Lung (tissue), 12 donors: ENCODE measurements around the gene PIP5K1C. TPM values are rescaled to one million over a fixed set of nuclear protein-coding genes. Genes with fewer than 3 reads are reported as not detected.

ENCODE experiments used
- ATAC-seq: fragments of 200-7000 bp; cut with Tn5 transposase; one replicate; pipeline ENCODE4 v1.9.1; 2020; ENCODE audit warnings: moderate number of reproducible peaks; ENCODE audit not compliant: insufficient read depth, low FRiP score
- DNase-seq, 3 donors: peaks; one replicate each; pipeline ENCODE4 v3.0.0-alpha.2; 2013 to 2017
- H3K27ac ChIP-seq, 2 donors: one replicate each; pipeline ENCODE4 v1.5.1; 2013; ENCODE audit warnings: mild to moderate bottlenecking in 2 of 2, moderate library complexity in 2 of 2, control low read depth in 1 of 2, inconsistent platforms in 1 of 2, low read depth in 1 of 2, low read length in 1 of 2
- H3K27me3 ChIP-seq, 3 donors: one replicate each; pipeline ENCODE4 v1.5.1; 2013; ENCODE audit warnings: low read length in 2 of 3; ENCODE audit not compliant: control insufficient read depth in 3 of 3, insufficient read depth in 3 of 3
- H3K36me3 ChIP-seq, 4 donors: one replicate each; pipeline ENCODE4 v1.5.1; 2013; ENCODE audit warnings: low read length in 4 of 4, mild to moderate bottlenecking in 1 of 4, moderate library complexity in 1 of 4; ENCODE audit not compliant: control insufficient read depth in 4 of 4, insufficient read depth in 4 of 4
- H3K4me1 ChIP-seq, 5 donors: one replicate each; pipeline ENCODE4 v1.5.1; 2013; ENCODE audit warnings: low read length in 5 of 5, mild to moderate bottlenecking in 2 of 5, moderate library complexity in 1 of 5; ENCODE audit not compliant: control insufficient read depth in 5 of 5, insufficient read depth in 5 of 5
- H3K4me3 ChIP-seq: one replicate; pipeline ENCODE4 v1.5.1; 2013; ENCODE audit warnings: mild to moderate bottlenecking, control low read depth, moderate library complexity
- H3K9ac ChIP-seq, 2 donors: one replicate each; pipeline ENCODE4 v1.5.1; 2013; ENCODE audit warnings: low read length in 2 of 2, control low read depth in 1 of 2; ENCODE audit not compliant: insufficient read depth in 1 of 2
- H3K9me3 ChIP-seq, 4 donors: one replicate each; pipeline ENCODE4 v1.5.1; 2013; ENCODE audit warnings: low read length in 3 of 4, mild to moderate bottlenecking in 1 of 4, moderate library complexity in 1 of 4; ENCODE audit not compliant: control insufficient read depth in 4 of 4, insufficient read depth in 3 of 4
- WGBS, 2 donors: extraction: QIAGEN DNeasy Blood & Tissue Kit; methylation state at CpG; one replicate each; pipeline ENCODE4 v1.1.7; 2013; 5-methylcytosine and 5-hydroxymethylcytosine counted together
- polyA plus RNA-seq, 2 donors: library from polyadenylated mRNA; stranded (reverse); fragments of 200-250 nt; gene quantifications; one replicate each; pipeline ENCODE4 v1.2.1, GENCODE V29; 2013
- total RNA-seq, 2 donors: library from RNA; depleted of rRNA in 1 of 2; stranded (reverse); fragments of >200 nt in 1 of 2; gene quantifications; one replicate each; pipeline ENCODE4 v1.2.1, GENCODE V29; 2014 to 2021
- TF ChIP-seq, protein P1 (sequence below): IDR thresholded peaks from 2 replicates; pipeline ENCODE4 v1.5.1; 2012; ENCODE audit warnings: mild to moderate bottlenecking; ENCODE audit errors: control extremely low read depth, extremely low read depth
- donor health status: control.
- donor health status: control.
- donor health status: Bipolar disorder and iron deficiency.
- donor health status: healthy.
- donor health status: DM: yes; HTN: yes; CAD: no.

PIP5K1C gene
- total and polyA plus RNA-seq, 4 donors: 16.3 to 39.4 (median 20.5) TPM

GRCh38 chr19:3682286-3682685 lies 18.0 kb downstream of the PIP5K1C start:
- WGBS, 2 donors: 97 to 99% methylated on average over 10 of the region's 10 CpGs
- ATAC-seq (no peak), DNase-seq (no peak)
- Histone ChIP-seq H3K9ac (no peak overlapping the region), H3K9me3 (peaks cover 0 to 6% (median under 1%) of the 10 kb centered on the region in 4 donors), H3K27ac (no peak overlapping the region), H3K4me3 (no peak overlapping the region), H3K27me3 (no peaks in the 10 kb centered on the region), H3K4me1 (peaks cover 0 to 9% (median 0%) of the 10 kb centered on the region in 5 donors), H3K36me3 (peaks cover 0 to 16% (median 5%) of the 10 kb centered on the region in 4 donors)
- TF ChIP-seq, protein P1, sequence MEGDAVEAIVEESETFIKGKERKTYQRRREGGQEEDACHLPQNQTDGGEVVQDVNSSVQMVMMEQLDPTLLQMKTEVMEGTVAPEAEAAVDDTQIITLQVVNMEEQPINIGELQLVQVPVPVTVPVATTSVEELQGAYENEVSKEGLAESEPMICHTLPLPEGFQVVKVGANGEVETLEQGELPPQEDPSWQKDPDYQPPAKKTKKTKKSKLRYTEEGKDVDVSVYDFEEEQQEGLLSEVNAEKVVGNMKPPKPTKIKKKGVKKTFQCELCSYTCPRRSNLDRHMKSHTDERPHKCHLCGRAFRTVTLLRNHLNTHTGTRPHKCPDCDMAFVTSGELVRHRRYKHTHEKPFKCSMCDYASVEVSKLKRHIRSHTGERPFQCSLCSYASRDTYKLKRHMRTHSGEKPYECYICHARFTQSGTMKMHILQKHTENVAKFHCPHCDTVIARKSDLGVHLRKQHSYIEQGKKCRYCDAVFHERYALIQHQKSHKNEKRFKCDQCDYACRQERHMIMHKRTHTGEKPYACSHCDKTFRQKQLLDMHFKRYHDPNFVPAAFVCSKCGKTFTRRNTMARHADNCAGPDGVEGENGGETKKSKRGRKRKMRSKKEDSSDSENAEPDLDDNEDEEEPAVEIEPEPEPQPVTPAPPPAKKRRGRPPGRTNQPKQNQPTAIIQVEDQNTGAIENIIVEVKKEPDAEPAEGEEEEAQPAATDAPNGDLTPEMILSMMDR: no peak

- peaks cover 0 to 6% (median under 1%) of the 10 kb centered on the region in 4 donors for H3K9me3 ChIP-seq
- TF ChIP-seq, protein P1: no peak
- WGBS, 2 donors: 95 to 96% methylated on average over 12 of the region's 12 CpGs
- peaks cover 0 to 8% (median 0%) of the 10 kb centered on the region in 5 donors for H3K4me1 ChIP-seq
- H3K27ac ChIP-seq: no peak overlapping the region
- H3K27me3 ChIP-seq: no peaks in the 10 kb centered on the region
- H3K9ac ChIP-seq: no peak overlapping the region
- no peak overlapping the region for H3K4me3 ChIP-seq
- H3K36me3 ChIP-seq: peaks cover 0 to 16% (median 5%) of the 10 kb centered on the region in 4 donors
- ATAC-seq (no peak), DNase-seq (no peak)
Observed at GRCh38 chr19:3680939-3681338, 19.3 kb downstream of the PIP5K1C start.

GRCh38 chr19:3679581-3679980 lies 20.7 kb downstream of the PIP5K1C start:
- Histone ChIP-seq H3K9me3 (peaks cover 0 to 5% (median under 1%) of the 10 kb centered on the region in 4 donors), H3K27me3 (no peaks in the 10 kb centered on the region), H3K9ac (no peak overlapping the region), H3K36me3 (peaks cover 0 to 16% (median 3%) of the 10 kb centered on the region in 4 donors), H3K4me1 (peaks cover 0 to 7% (median 0%) of the 10 kb centered on the region in 5 donors), H3K27ac (no peak overlapping the region), H3K4me3 (no peak overlapping the region)
- TF ChIP-seq, protein P1: no peak
- no peak for ATAC-seq
- DNase-seq: no peak
- 94% methylated on average over 13 of the region's 13 CpGs for WGBS, 2 donors

DNA sequence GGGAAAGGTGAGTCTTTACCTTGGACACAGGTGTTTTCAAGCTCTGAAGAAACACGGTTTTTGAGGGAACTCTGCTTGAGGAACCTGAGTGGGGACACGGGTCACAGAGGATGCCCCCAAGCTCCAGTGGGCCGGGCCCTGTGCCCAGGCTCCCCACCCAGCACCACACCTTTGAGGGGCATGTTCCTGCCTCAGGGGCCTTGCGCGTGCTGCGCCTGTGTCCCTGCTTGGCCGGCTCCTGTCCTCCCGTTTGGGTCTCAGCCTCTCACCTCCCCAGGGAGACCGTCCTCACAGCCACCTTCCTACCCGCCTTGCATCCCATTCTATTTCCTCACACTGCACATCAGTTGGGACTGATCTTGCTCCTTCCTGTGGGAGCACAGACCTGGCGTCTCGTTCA lies 21.1 kb downstream of the PIP5K1C start:
- no peak overlapping the region for H3K4me3 ChIP-seq
- ATAC-seq (no peak), DNase-seq (no peak)
- peaks cover 0 to 12% (median under 1%) of the 10 kb centered on the region in 4 donors for H3K36me3 ChIP-seq
- H3K27ac ChIP-seq: no peak overlapping the region
- 93% methylated on average over 12 of the region's 12 CpGs for WGBS, 2 donors
- H3K27me3 ChIP-seq: no peaks in the 10 kb centered on the region
- H3K4me1 ChIP-seq: peaks cover 0 to 7% (median 0%) of the 10 kb centered on the region in 5 donors
- H3K9ac ChIP-seq: no peak overlapping the region
- peaks cover 0 to under 1% (median 0%) of the 10 kb centered on the region in 4 donors for H3K9me3 ChIP-seq
- TF ChIP-seq, protein P1: no peak
